ENCODE data around the gene AR.
"Not testable (repeated sequence)": the region's sequence is repeated elsewhere in the genome, so short reads cannot be mapped to it uniquely, and the experiment has no call there.

The AR gene

DNA sequence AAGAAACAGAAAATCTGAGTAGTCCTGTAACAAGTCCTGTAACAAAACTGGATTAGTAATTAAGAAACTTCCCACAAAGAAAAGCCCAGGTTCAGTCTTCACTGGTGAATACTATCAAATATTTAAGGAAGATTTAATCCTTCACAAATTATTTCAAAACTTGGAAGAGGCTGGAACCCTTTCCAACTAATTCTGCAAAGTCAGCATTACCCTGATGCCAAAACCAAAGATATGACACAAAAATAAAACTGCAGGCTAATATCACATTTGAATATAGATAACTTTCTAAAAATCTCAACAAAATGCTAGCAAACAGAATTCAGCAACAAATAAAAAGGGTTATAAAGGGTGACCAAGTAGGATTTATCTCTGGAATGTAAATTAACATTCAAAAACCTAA, 80.5 kb downstream of the AR start:
- DNase-seq (ENCODE audit: extremely low read depth, low read depth) = no peak
- TF ChIP-seq, protein P1, sequence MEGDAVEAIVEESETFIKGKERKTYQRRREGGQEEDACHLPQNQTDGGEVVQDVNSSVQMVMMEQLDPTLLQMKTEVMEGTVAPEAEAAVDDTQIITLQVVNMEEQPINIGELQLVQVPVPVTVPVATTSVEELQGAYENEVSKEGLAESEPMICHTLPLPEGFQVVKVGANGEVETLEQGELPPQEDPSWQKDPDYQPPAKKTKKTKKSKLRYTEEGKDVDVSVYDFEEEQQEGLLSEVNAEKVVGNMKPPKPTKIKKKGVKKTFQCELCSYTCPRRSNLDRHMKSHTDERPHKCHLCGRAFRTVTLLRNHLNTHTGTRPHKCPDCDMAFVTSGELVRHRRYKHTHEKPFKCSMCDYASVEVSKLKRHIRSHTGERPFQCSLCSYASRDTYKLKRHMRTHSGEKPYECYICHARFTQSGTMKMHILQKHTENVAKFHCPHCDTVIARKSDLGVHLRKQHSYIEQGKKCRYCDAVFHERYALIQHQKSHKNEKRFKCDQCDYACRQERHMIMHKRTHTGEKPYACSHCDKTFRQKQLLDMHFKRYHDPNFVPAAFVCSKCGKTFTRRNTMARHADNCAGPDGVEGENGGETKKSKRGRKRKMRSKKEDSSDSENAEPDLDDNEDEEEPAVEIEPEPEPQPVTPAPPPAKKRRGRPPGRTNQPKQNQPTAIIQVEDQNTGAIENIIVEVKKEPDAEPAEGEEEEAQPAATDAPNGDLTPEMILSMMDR (IDR thresholded peaks at IDR 0.05; ENCODE audit: low read depth, low read length) = no peak

DNA sequence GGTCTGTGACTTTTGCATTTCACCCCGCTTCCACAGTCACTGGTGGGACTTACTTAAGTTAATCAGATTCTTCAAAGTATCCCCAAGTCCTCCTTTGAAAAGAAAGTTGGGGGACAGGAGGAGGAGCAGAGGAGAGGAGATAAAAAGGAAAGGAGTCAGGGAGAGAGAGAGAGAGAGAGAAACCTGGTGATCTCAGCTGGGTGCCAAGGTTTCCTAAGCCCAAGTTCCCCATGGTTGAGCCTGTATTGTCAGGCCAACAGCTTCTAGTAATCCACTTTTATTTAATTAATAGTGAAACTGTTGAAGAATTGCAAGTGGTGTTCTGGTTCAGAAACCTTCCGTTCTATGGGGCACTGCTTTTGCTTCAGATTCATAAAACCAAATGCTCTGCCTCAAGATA, 91.6 kb downstream of the AR start:
- TF ChIP-seq, protein P1 (IDR thresholded peaks at IDR 0.05; ENCODE audit: low read depth, low read length) = no peak
- no peak for DNase-seq (ENCODE audit: extremely low read depth, low read depth)

DNA sequence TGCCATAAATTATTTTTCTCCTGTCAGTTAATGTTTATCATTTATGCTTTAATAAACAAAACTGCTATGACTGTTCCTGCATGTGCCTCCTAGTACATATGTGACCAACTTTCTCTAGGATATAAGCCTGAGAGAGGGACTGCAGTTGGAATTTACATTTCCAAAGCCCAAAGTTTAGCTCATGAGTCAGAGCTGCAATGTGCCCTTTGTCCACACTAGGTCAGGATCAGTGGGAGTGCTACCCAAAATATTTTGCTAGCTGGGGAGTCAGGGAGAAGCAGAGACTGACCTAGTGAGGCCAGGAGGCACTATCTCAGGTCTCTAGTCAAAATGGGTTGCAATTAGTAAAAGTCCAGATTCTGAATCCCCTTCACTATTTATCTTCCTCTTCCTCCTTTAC, 92.7 kb downstream of the AR start:
- DNase-seq (ENCODE audit: extremely low read depth, low read depth) = no peak
- TF ChIP-seq, protein P1 (IDR thresholded peaks at IDR 0.05; ENCODE audit: low read depth, low read length) = no peak

DNA sequence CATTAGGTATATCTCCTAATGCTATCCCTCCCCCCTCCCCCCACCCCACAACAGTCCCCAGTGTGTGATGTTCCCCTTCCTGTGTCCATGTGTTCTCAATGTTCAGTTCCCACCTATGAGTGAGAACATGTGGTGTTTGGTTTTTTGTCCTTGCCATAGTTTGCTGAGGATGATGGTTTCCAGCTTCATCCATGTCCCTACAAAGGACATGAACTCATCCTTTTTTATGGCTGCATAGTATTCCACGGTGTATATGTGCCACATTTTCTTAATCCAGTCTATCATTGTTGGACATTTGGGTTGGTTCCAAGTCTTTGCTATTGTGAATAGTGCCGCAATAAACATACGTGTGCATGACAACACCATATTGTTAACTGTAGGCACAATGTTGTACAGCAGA, 93.5 kb downstream of the AR start:
- DNase-seq (ENCODE audit: extremely low read depth, low read depth) = not testable (repeated sequence)

DNA sequence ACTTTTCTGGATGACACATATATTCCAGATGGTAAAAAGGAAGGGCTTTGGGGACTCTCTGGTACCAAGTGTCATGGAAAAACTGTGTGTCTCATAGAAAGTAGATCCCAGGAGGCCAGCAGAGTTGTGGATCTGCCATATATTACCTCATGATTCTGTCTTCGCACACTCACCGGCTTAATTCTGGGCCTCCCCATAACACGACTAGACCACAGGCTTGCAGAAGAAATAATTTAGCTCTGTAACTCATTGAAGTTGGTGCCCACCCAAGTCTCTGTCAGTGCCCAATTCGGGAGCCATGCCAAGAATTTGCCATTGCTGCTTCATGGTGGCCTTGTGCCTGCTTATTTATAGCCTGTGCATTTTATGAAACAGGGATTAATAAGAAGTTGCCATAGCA, 104.5 kb downstream of the AR start:
- no peak for DNase-seq (ENCODE audit: extremely low read depth, low read depth)
- TF ChIP-seq, protein P1 (IDR thresholded peaks at IDR 0.05; ENCODE audit: low read depth, low read length) = no peak

DNA sequence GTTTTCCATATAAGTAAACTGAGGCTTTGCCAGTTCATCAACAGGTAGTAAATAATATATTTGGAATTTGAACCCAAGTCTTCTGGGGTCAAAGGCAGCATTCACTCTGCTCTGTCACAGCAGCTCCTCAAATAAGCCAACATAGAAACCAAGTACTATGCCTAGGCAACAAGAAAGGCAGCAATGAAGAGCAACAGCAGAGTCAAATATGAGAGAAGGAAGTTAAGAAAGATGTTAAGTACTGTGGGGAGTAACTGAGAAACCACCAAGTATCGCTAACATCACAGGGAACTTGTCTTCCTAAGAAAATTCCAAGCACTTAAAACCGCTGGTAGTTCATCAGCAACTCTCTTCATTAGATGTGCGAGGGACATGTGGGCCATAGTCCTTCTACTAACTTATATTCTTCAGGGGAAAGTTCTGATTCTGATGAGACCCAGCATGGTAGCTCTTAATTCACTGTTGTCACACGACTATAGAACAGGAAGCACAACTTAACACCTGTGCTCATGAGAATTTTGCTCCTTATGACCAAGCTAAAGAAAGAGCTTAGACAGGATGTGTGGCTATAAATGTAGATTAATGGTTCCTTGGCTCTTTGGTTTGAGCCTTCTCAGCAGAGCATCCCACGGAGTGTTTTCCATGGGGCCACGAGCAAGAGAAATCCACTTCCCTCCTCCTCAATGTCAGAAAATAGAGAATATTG, 107.8 kb downstream of the AR start:
- no peak for DNase-seq (ENCODE audit: extremely low read depth, low read depth)
- TF ChIP-seq, protein P1 (IDR thresholded peaks at IDR 0.05; ENCODE audit: low read depth, low read length) = no peak

DNA sequence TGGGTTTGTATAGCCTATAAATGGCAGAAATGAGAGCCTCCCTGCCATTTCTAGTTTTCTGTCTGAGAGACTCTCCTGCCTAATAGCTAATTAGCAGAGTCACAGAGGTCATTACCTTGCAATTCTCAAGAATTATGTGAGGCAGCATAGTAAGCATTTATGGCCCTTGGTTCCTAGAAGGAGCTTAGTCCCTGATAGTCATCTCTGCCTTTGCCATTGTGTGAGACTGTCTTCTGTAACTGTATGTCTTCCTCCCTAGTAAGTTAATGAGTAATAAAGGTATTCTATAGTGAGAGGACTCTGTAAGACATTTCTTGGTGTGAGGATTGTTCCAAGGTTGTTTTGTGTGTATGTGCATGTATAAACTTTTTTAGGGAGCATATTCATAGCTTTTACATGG, 108.7 kb downstream of the AR start:
- TF ChIP-seq, protein P1 (IDR thresholded peaks at IDR 0.05; ENCODE audit: low read depth, low read length) = no peak
- no peak for DNase-seq (ENCODE audit: extremely low read depth, low read depth)

DNA sequence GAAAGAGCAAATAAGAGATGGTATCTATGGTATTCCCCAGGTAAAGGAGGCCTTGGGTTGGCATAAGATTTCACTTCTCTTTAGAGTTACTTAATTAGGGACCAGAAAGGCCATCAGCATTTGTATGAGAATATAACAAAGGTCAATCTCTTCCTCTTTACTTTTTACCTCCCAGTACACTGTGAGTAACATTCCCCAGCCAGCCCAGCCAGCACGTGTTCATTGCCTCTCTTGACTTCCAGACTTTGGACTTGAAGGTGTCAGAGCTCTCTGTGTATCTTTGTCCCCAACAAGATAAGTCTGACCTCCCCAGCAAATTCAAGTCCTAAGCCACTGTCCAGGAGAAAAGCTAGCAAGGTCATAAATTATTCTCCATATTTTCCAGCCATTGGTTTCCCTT, 110.5 kb downstream of the AR start:
- TF ChIP-seq, protein P1 (IDR thresholded peaks at IDR 0.05; ENCODE audit: low read depth, low read length) = no peak
- DNase-seq (ENCODE audit: extremely low read depth, low read depth) = no peak
